CD4-positive, alpha-beta T cell treated with Interleukin-17A for 1 hour (primary cell): ENCODE results near the gene DTD1.
"Not testable (repeated sequence)": the region's sequence is repeated elsewhere in the genome, so short reads cannot be mapped to it uniquely, and the experiment has no call there.

Source experiments
- DNase-seq: peaks from one replicate; pipeline ENCODE4 v3.0.0-alpha.2; 2020

The DTD1 gene

DNA sequence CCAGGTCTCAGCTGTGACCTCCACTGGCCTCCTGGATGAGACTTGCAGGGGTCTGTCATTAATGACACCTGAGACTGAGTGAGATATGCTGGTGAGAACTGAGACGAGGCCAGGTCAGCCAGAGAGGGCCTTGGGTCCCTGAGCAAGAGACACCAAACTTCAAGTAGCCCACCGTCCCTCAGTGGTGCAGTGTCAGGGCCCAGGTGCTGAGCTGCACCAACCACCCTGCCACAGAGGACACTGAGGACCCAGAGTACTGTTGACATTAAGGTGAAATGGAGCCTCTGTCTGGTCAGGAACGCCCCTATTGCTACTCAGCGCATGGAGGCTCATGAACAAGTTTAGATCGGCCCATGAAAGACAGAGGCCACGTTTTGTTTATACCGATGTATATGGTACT, 161.7 kb downstream of the DTD1 start:
- DNase-seq, result no peak

DNA sequence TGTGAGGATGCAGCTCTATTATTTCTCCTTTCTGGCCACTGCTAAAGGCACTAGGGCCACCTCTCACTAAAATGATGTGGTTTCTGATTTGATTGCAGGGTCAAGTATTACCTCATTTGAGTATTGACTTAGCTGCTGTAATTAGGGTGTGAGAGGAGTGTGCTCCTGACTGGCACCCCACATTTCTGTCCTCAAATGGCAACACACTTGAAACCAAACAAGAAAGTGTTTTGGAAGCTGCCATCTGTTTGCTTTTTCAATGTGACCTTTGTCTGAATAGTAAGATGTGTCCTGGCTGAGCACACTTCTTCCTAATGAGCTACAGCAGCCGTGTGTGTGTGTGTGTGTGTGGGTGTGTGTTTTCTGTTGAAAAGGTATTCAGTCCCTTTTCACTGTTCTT, 162.9 kb downstream of the DTD1 start:
- no peak for DNase-seq

- DNase-seq, result no peak
Observed at GRCh38 chr20:18754030-18754652, 166.3 kb downstream of the DTD1 start.

- DNase-seq, result no peak
Observed at GRCh38 chr20:18754653-18755045, 166.8 kb downstream of the DTD1 start.

- DNase-seq, result not testable (repeated sequence)
Observed at GRCh38 chr20:18760852-18761251, 173.0 kb downstream of the DTD1 start.

- no peak for DNase-seq
Observed at GRCh38 chr20:18767676-18768075, 179.8 kb downstream of the DTD1 start.

DNA sequence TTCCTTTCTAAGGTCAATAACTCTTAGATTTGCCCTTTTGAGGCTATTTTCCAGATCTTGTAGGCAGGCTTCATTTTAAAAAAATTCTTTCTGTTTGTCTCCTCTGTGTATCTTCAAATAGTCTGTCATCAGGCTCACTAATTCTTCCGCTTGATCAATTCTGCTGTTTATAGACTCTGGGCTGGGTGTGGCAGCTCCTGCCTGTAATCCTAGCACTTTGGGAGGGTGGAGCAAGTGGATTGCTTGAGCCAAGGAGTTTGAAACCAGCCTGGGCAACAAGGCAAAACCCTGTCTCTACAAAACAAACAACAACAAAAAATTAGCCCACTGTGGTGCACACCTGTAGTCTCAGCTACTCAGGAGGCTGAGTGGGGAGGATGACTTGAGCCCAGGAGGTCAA, 185.7 kb downstream of the DTD1 start:
- no peak for DNase-seq

GRCh38 chr20:18774207-18774606, 186.4 kb downstream of the DTD1 start:
- DNase-seq, result no peak

- no peak for DNase-seq
Observed at GRCh38 chr20:18775633-18776032, 187.8 kb downstream of the DTD1 start.

GRCh38 chr20:18778690-18779392, 191.0 kb downstream of the DTD1 start:
- DNase-seq, result no peak

- no peak for DNase-seq
Observed at GRCh38 chr20:18780385-18781130, 192.7 kb downstream of the DTD1 start.

DNA sequence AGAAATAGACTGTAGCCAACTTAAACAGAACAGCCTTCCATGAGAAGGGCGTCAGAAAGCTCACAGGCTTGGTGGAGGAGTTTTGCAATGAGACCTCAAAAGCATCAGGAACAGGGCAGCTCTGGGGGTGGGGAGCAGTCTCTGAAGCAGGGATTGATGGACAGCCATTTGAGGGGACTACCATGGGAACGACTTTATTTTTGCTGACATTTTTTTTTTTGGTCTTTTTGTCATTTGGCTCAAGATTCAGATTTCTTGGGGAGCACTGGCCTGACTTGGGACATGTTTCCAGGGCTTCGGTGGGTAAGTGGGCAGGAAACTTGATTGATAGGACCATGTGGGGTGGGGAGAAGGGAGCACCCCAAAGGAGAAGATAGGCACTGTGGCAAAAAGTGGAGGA, 193.7 kb downstream of the DTD1 start:
- no peak for DNase-seq

GRCh38 chr20:18783385-18783959, 195.6 kb downstream of the DTD1 start:
- no peak for DNase-seq

DNA sequence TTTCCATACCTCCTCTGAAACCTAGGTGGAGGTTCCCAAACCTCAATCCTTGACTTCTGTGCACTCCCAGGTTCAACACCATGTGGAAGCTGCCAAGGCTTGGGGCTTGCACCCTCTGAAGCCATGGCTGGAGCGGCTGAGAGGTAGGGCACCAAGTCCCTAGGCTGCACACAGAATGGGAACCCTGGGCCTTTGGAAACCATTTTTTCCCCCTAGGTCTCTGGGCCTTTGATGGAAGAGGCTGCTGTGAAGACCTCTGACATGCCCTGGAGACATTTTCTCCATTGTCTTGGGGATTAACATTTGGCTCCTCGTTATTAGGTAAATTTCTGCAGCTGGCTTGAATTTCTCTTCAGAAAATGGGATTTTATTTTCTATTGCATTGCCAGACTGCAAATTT, 199.2 kb downstream of the DTD1 start:
- DNase-seq, result not testable (repeated sequence)

DNA sequence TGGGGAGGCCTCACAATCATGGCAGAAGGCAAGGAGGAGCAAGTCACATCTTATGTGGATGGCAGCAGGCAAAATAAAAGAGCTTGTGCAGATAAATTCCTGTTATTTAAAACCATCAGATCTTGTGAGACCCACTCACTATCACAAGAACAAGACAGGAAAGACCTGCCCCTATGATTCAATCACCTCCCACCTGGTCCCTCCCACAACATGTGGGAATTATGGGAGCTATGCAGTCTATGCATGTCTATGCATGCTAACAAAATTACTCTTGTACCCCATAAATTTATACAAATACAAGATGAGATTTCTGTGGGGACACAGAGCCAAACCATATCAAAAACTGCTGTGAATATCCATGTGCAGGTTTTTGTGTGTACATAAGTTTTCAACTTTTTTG, 200.2 kb downstream of the DTD1 start:
- no peak for DNase-seq

DNA sequence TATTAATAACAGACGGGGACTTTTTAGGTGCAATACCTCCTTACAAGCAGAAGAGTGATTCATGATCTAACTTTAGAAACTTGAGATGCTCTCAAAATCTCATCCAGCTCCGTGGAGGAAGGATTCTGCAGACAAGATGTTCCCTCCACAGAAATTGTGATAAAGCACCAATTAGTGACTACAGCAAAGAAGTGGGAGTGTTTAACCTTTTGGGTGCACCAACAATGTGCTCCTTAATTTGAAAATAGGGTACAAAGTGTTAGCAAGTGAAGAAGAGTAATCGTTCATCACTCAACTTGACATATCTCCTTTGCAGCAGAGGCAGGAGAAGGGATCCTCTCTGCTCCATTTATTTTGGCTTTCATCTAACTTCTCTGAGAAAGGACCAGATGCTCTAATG, 202.9 kb downstream of the DTD1 start:
- no peak for DNase-seq

GRCh38 chr20:18793625-18794427, 206.0 kb downstream of the DTD1 start:
- peak; percentile 93 for DNase-seq

GRCh38 chr20:18794428-18794787, 206.6 kb downstream of the DTD1 start:
- DNase-seq, result no peak

GRCh38 chr20:18795366-18795765, 207.5 kb downstream of the DTD1 start:
- no peak for DNase-seq

DNA sequence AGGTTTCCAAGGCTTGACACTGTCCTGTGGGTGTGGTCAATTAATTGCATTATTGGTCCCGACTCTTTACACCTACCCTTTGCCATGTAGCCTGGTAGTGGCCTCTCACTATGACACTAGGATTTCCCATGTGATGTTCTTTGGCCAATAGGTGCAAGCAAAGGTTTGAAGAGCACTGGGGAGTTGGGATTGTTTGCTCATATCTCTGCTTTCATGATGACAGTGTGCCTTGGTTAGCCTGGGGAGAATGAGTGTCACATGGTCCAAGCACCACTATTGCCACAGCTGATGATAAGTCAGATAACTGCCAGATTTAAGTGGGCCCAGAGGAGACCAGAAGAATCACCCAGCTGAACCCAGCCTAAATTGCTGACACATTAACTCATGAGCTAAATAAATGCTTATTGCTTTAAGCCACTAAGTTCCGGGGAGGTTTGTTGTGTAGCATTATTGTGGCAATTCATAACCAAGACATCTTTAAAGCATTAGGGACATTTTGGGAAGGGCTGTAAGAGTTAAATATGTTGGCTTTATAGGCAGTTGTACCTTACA, 208.5 kb downstream of the DTD1 start:
- DNase-seq, result no peak

- DNase-seq, result no peak
Observed at GRCh38 chr20:18801516-18801915, 213.7 kb downstream of the DTD1 start.

DNA sequence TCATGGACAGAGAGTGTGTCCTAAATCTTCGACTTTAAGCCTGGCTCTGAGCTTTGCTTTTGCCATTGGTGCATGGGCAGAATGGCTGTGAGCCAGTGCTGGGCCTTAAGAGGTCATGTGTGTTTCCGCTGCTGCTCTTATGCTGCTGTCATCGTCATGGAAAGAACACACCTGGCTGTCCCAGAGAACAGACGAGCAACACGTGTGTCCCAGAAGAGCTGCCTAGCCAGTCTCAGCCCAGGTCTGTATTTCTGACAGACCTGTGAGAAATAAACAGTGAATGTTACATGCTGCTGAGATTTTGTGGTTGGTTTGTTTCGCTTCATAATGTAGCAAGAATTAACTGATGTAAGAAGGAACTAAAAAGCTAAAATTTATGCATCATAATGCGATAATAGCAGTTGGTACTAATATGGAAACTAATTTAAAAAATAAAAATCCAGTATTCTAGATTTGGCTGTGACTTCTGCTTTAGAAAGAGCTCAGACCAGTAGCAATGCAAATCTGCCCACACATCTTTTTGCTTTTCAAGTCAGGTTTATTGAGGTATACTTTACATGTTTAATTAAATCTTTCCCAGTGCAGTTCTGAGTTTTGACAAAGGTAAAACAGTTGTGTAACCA, 214.3 kb downstream of the DTD1 start:
- no peak for DNase-seq
